H9 (cell line): ENCODE results near the gene VPS33A. TPM values are rescaled to one million over a fixed set of nuclear protein-coding genes. Genes with fewer than 3 reads are reported as not detected.

Experiments
- DNase-seq: peaks from one replicate; pipeline ENCODE4 v3.0.0-alpha.2; 2017
- H2AFZ ChIP-seq: one replicate; pipeline ENCODE4 v1.6.1; 2013; ENCODE audit warnings: mild to moderate bottlenecking, low read length, control low read depth, moderate library complexity
- H2AK5ac ChIP-seq: 2 replicates; pipeline ENCODE4 v1.6.1; 2013; ENCODE audit warnings: low read length, control low read depth, mixed read lengths; ENCODE audit not compliant: insufficient read length
- H2BK120ac ChIP-seq: one replicate; pipeline ENCODE4 v1.6.1; 2013; ENCODE audit warnings: low read depth, mild to moderate bottlenecking, low read length, control low read depth, inconsistent platforms; ENCODE audit not compliant: poor library complexity, severe bottlenecking
- H2BK12ac ChIP-seq: 2 replicates; pipeline ENCODE4 v1.6.1; 2013; ENCODE audit warnings: low read length, control low read depth, mixed read lengths, low read depth; ENCODE audit not compliant: insufficient read length
- H2BK15ac ChIP-seq: 2 replicates; pipeline ENCODE4 v1.6.1; 2013; ENCODE audit warnings: low read depth, low read length, control low read depth
- H2BK20ac ChIP-seq: one replicate; pipeline ENCODE4 v1.6.1; 2013; ENCODE audit warnings: low read depth, mild to moderate bottlenecking, low read length, control low read depth, inconsistent platforms; ENCODE audit not compliant: poor library complexity, severe bottlenecking
- H2BK5ac ChIP-seq: 2 replicates; pipeline ENCODE4 v1.6.1; 2013; ENCODE audit warnings: low read length, control low read depth, mixed read lengths; ENCODE audit not compliant: insufficient read length
- H3K14ac ChIP-seq: 2 replicates; pipeline ENCODE4 v1.6.1; 2013; ENCODE audit warnings: low read length, control low read depth; ENCODE audit not compliant: insufficient read depth
- H3K18ac ChIP-seq: 2 replicates; pipeline ENCODE4 v1.6.1; 2013; ENCODE audit warnings: low read depth, mild to moderate bottlenecking, mixed read lengths, low read length, control low read depth; ENCODE audit not compliant: insufficient read length
- H3K23ac ChIP-seq: 2 replicates; pipeline ENCODE4 v1.6.1; 2013; ENCODE audit warnings: low read length, control low read depth, mixed read lengths, low read depth; ENCODE audit not compliant: insufficient read length
- H3K23me2 ChIP-seq: 2 replicates; pipeline ENCODE4 v1.6.1; 2013; ENCODE audit warnings: low read depth, mild to moderate bottlenecking, mixed read lengths, low read length, control low read depth; ENCODE audit not compliant: insufficient read length, poor library complexity, severe bottlenecking
- H3K27ac ChIP-seq: 2 replicates; pipeline ENCODE4 v1.5.1; 2013; ENCODE audit warnings: low read length, control low read depth, mixed read lengths, low read depth; ENCODE audit not compliant: insufficient read length
- H3K27me3 ChIP-seq: 2 replicates; pipeline ENCODE4 v1.6.1; 2013; ENCODE audit warnings: low read length, control low read depth, inconsistent platforms; ENCODE audit not compliant: insufficient read depth
- H3K4ac ChIP-seq: 2 replicates; pipeline ENCODE4 v1.6.1; 2013; ENCODE audit warnings: low read depth, mild to moderate bottlenecking, control low read depth, inconsistent platforms, low read length, moderate library complexity
- H3K4me1 ChIP-seq: 2 replicates; pipeline ENCODE4 v1.6.1; 2013; ENCODE audit warnings: low read length, control low read depth, inconsistent platforms; ENCODE audit not compliant: insufficient read depth
- H3K4me2 ChIP-seq: 2 replicates; pipeline ENCODE4 v1.6.1; 2013; ENCODE audit warnings: low read length, control low read depth, mixed read lengths; ENCODE audit not compliant: insufficient read length, insufficient read depth
- H3K56ac ChIP-seq: 2 replicates; pipeline ENCODE4 v1.6.1; 2013; ENCODE audit warnings: low read depth, mild to moderate bottlenecking, mixed read lengths, low read length, control low read depth; ENCODE audit not compliant: insufficient read length
- H3K79me1 ChIP-seq: 2 replicates; pipeline ENCODE4 v1.6.1; 2013; ENCODE audit warnings: low read depth, mild to moderate bottlenecking, moderate library complexity, low read length, control low read depth, inconsistent platforms; ENCODE audit not compliant: insufficient read depth, poor library complexity, severe bottlenecking
- H3K79me2 ChIP-seq: 2 replicates; pipeline ENCODE4 v1.6.1; 2013; ENCODE audit warnings: low read length, control low read depth, inconsistent platforms; ENCODE audit not compliant: insufficient read depth
- H3K9ac ChIP-seq: 2 replicates; pipeline ENCODE4 v1.6.1; 2013; ENCODE audit warnings: low read length, control low read depth, mixed read lengths; ENCODE audit not compliant: insufficient read length; ENCODE audit errors: extremely low read depth
- H3K9me3 ChIP-seq: one replicate; pipeline ENCODE4 v1.6.1; 2013; ENCODE audit warnings: low read depth, low read length, inconsistent platforms; ENCODE audit not compliant: control insufficient read depth
- H3T11ph ChIP-seq: one replicate; pipeline ENCODE4 v1.6.1; 2013; ENCODE audit warnings: mild to moderate bottlenecking, low read length, control low read depth, inconsistent platforms
- H4K20me1 ChIP-seq: one replicate; pipeline ENCODE4 v1.6.1; 2013; ENCODE audit not compliant: control insufficient read depth, insufficient read length, insufficient read depth
- H4K5ac ChIP-seq: 2 replicates; pipeline ENCODE4 v1.6.1; 2013; ENCODE audit warnings: low read depth, mild to moderate bottlenecking, mixed read lengths, low read length, control low read depth; ENCODE audit not compliant: insufficient read length
- H4K8ac ChIP-seq: replicated peaks from 2 replicates; pipeline ENCODE4 v1.6.1; 2013; ENCODE audit warnings: low read length, control low read depth, mixed read lengths, low read depth; ENCODE audit not compliant: insufficient read length
- H4K91ac ChIP-seq: 2 replicates; pipeline ENCODE4 v1.6.1; 2013; ENCODE audit warnings: low read depth, mild to moderate bottlenecking, moderate library complexity, mixed read lengths, low read length, control low read depth; ENCODE audit not compliant: insufficient read length
- H3K27ac Mint-ChIP-seq, 3 experiments: 2 replicates in 2 of 3; 3 replicates in 1 of 3; pipeline ENCODE4 v1.8.0; 2020 to 2021; ENCODE audit warnings: mixed read lengths in 3 of 3, mild to moderate bottlenecking in 1 of 3, moderate library complexity in 1 of 3
- H3K27me3 Mint-ChIP-seq: 2 replicates; pipeline ENCODE4 v1.8.0; 2021; ENCODE audit warnings: low read depth, mild to moderate bottlenecking, moderate library complexity, mixed read lengths
- H3K36me3 Mint-ChIP-seq, 3 experiments: 2 replicates in 2 of 3; 3 replicates in 1 of 3; pipeline ENCODE4 v1.8.0; 2020 to 2021; ENCODE audit warnings: low read depth in 3 of 3, mixed read lengths in 3 of 3; ENCODE audit not compliant: insufficient read depth in 1 of 3
- H3K4me1 Mint-ChIP-seq, 2 experiments: 2 replicates each; pipeline ENCODE4 v1.8.0; 2020; ENCODE audit warnings: mixed read lengths in 2 of 2
- H3K4me3 Mint-ChIP-seq, 2 experiments: 2 replicates in 1 of 2; 3 replicates in 1 of 2; pipeline ENCODE4 v1.8.0; 2020 to 2021; ENCODE audit warnings: mild to moderate bottlenecking in 2 of 2, mixed read lengths in 2 of 2, moderate library complexity in 1 of 2
- H3K9me3 Mint-ChIP-seq, 2 experiments: 2 replicates in 1 of 2; 3 replicates in 1 of 2; pipeline ENCODE4 v1.8.0; 2020; ENCODE audit warnings: mild to moderate bottlenecking in 2 of 2, mixed read lengths in 2 of 2, moderate library complexity in 1 of 2
- WGBS: extraction: QIAGEN DNeasy Blood & Tissue Kit; methylation state at CpG from one replicate; pipeline ENCODE4 v1.1.7; 2013; ENCODE audit warnings: missing lambda C conversion rate, low lambda C conversion rate, mixed read lengths; ENCODE audit not compliant: insufficient read length; ENCODE audit errors: extremely low coverage; 5-methylcytosine and 5-hydroxymethylcytosine counted together
- total RNA-seq: library from RNA; stranded (reverse); gene quantifications from 2 replicates; pipeline ENCODE4 v1.2.1, GENCODE V29; 2021
- TF ChIP-seq, protein P1 (sequence below): fragments of 200-600 bp; sonication (generic); conservative IDR thresholded peaks from 3 replicates; pipeline ENCODE4 v1.8.0; 2021; ENCODE audit warnings: antibody characterized with exemption, mild to moderate bottlenecking

VPS33A gene
- total RNA-seq, 1 experiment from 2014 or later: 45.9 TPM

DNA sequence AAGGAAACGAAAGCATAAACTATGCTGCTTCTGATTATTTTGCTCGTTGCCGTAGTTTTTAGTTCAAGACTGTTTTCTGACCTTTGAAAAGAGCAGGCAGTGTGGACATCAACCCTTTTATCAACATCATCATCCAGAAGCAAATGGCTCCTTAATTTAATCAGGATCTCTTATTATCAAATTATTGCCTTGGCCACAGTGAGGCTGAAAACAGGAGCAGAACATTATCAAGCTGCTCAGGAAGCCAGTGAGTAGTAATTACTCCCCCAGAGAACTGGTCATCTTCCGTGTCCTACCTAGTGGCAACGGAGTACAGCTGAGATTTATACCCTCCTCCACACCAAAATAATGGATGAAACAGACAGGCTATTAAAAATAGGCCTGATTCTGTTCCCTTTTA lies 38.2 kb downstream of the VPS33A start:
- Histone ChIP-seq H2BK15ac (no peak overlapping the region), H2AFZ (no peak overlapping the region), H2BK120ac (no peak overlapping the region), H3K27ac (no peak overlapping the region), H3K4me2 (no peak overlapping the region), H2BK12ac (no peak overlapping the region), H4K8ac (no peak overlapping the region), H3K27me3 (no peaks in the 10 kb centered on the region), H3K18ac (no peak overlapping the region), H4K20me1 (no peaks in the 10 kb centered on the region), H3K4me1 (no peaks in the 10 kb centered on the region; the same call in 1 of the 2 replicates), H3K9me3 (no peaks in the 10 kb centered on the region), H4K5ac (no peak overlapping the region), H2AK5ac (no peak overlapping the region), H3T11ph (no peak overlapping the region), H4K91ac (no peak overlapping the region), H3K4ac (no peak overlapping the region), H2BK20ac (no peak overlapping the region), H3K56ac (no peak overlapping the region), H3K23me2 (peaks cover 10% of the 10 kb centered on the region), H2BK5ac (no peak overlapping the region), H3K9ac (no peak overlapping the region), H3K23ac (no peak overlapping the region), H3K79me1 (peaks cover 6% of the 10 kb centered on the region), H3K79me2 (peaks cover 7% of the 10 kb centered on the region; the same call in 1 of the 2 replicates), H3K14ac (no peak overlapping the region)
- no peak for DNase-seq
- no peak overlapping the region for H3K27ac Mint-ChIP-seq
- no CpG with 5 or more reads among the region's 5 CpGs for WGBS
- peaks cover 15 to 26% of the 10 kb centered on the region in 2 experiments for H3K4me1 Mint-ChIP-seq
- H3K9me3 Mint-ChIP-seq: no peaks in the 10 kb centered on the region
- H3K27me3 Mint-ChIP-seq: no peaks in the 10 kb centered on the region; the same call in 1 of the 2 replicates
- H3K36me3 Mint-ChIP-seq: peaks cover 12 to 37% (median 21%) of the 10 kb centered on the region in 3 experiments
- TF ChIP-seq, protein P1, sequence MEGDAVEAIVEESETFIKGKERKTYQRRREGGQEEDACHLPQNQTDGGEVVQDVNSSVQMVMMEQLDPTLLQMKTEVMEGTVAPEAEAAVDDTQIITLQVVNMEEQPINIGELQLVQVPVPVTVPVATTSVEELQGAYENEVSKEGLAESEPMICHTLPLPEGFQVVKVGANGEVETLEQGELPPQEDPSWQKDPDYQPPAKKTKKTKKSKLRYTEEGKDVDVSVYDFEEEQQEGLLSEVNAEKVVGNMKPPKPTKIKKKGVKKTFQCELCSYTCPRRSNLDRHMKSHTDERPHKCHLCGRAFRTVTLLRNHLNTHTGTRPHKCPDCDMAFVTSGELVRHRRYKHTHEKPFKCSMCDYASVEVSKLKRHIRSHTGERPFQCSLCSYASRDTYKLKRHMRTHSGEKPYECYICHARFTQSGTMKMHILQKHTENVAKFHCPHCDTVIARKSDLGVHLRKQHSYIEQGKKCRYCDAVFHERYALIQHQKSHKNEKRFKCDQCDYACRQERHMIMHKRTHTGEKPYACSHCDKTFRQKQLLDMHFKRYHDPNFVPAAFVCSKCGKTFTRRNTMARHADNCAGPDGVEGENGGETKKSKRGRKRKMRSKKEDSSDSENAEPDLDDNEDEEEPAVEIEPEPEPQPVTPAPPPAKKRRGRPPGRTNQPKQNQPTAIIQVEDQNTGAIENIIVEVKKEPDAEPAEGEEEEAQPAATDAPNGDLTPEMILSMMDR: no peak
- H3K4me3 Mint-ChIP-seq: no peak overlapping the region
